ENCODE results near the gene ADAMTSL2. TPM values are rescaled to one million over a fixed set of nuclear protein-coding genes. Genes with fewer than 3 reads are reported as not detected.
"Not testable (repeated sequence)": the region's sequence is repeated elsewhere in the genome, so short reads cannot be mapped to it uniquely, and the experiment has no call there.

The ADAMTSL2 gene
- total and polyA plus RNA-seq, 4 experiments from 2014 or later, result 0.07 to 0.17 (median 0.09) TPM; not detected in 1

- peak overlapping the region in 3 of 7 donors; percentile 24 to 72 (median 42) for H3K27ac Mint-ChIP-seq
- DNase-seq, result peak in 1 of 5 donors; percentile 3
- Histone ChIP-seq H3K4me3 (ENCODE audit: low read length in 2 of 2) (no peak overlapping the region), H3K27me3 (ENCODE audit: insufficient read depth, low read length) (no peaks in the 10 kb centered on the region), H3K9me3 (ENCODE audit: control insufficient read depth in 1 of 2, low read length in 2 of 2) (no peaks in the 10 kb centered on the region), H3K36me3 (ENCODE audit: insufficient read depth, low read length) (no peaks in the 10 kb centered on the region), H3K4me1 (ENCODE audit: insufficient read depth, low read length) (peaks cover 4% of the 10 kb centered on the region), H3K27ac (ENCODE audit: low read depth, low read length) (no peak overlapping the region)
- peaks cover 3 to 5% of the 10 kb centered on the region in 2 donors for H3K27me3 Mint-ChIP-seq
- H3K9me3 Mint-ChIP-seq, result peaks cover 0 to 2% (median 0%) of the 10 kb centered on the region in 8 donors
- CTCF ChIA-PET (ENCODE audit: partially characterized antibody), result no interaction called here
- H3K4me3 Mint-ChIP-seq, result peak overlapping the region in 2 of 8 donors; percentile 32 to 39
- POLR2A ChIA-PET (ENCODE audit: partially characterized antibody), result no interaction called here
- H3K4me1 Mint-ChIP-seq, result peaks cover 0 to 7% (median 2%) of the 10 kb centered on the region in 4 donors
- H3K36me3 Mint-ChIP-seq, result no peaks in the 10 kb centered on the region
- intact Hi-C loops (cut with micrococcal nuclease), result no loop called here
These were observed 28.8 kb downstream of the ADAMTSL2 start for GRCh38 chr9:133563291-133563796.

GRCh38 chr9:133563814-133564213, 29.3 kb downstream of the ADAMTSL2 start:
- DNase-seq, result not testable (repeated sequence)

GRCh38 chr9:133564451-133565116, 30.1 kb downstream of the ADAMTSL2 start:
- H3K36me3 Mint-ChIP-seq, result no peaks in the 10 kb centered on the region

More at GRCh38 chr9:133563814-133564213, 29.3 kb downstream of the ADAMTSL2 start:
- H3K36me3 ChIP-seq (ENCODE audit: insufficient read depth, low read length); H3K4me1 Mint-ChIP-seq; H3K9me3 ChIP-seq (ENCODE audit: control insufficient read depth in 1 of 2, low read length in 2 of 2); H3K27ac ChIP-seq (ENCODE audit: low read depth, low read length); H3K27me3 ChIP-seq (ENCODE audit: insufficient read depth, low read length); H3K27me3 Mint-ChIP-seq; H3K36me3 Mint-ChIP-seq; H3K9me3 Mint-ChIP-seq; H3K4me3 ChIP-seq (ENCODE audit: low read length in 2 of 2); CTCF ChIA-PET (ENCODE audit: partially characterized antibody); POLR2A ChIA-PET (ENCODE audit: partially characterized antibody); H3K4me3 Mint-ChIP-seq; H3K4me1 ChIP-seq (ENCODE audit: insufficient read depth, low read length); intact Hi-C loops (cut with micrococcal nuclease): not testable (repeated sequence)
- peak overlapping the region in 1 of 7 donors; percentile 72 for H3K27ac Mint-ChIP-seq

GRCh38 chr9:133566382-133566781, 31.9 kb downstream of the ADAMTSL2 start:
- Histone ChIP-seq H3K36me3 (ENCODE audit: insufficient read depth, low read length) (no peaks in the 10 kb centered on the region), H3K27ac (ENCODE audit: low read depth, low read length) (no peak overlapping the region), H3K27me3 (ENCODE audit: insufficient read depth, low read length) (no peaks in the 10 kb centered on the region), H3K4me1 (ENCODE audit: insufficient read depth, low read length) (peaks cover 4% of the 10 kb centered on the region), H3K9me3 (ENCODE audit: control insufficient read depth in 1 of 2, low read length in 2 of 2) (no peaks in the 10 kb centered on the region), H3K4me3 (ENCODE audit: low read length in 2 of 2) (no peak overlapping the region)
- Mint-ChIP-seq H3K4me3 (no peak overlapping the region), H3K4me1 (peaks cover 0 to 7% (median 2%) of the 10 kb centered on the region in 4 donors), H3K36me3 (no peaks in the 10 kb centered on the region), H3K9me3 (peaks cover 0 to 2% (median 0%) of the 10 kb centered on the region in 8 donors), H3K27ac (no peak overlapping the region), H3K27me3 (no peaks in the 10 kb centered on the region)
- intact Hi-C loops (cut with micrococcal nuclease), result no loop called here
- no peak for DNase-seq
- ChIA-PET CTCF (ENCODE audit: partially characterized antibody) (no interaction called here), POLR2A (ENCODE audit: partially characterized antibody) (no interaction called here)

More at GRCh38 chr9:133564451-133565116, 30.1 kb downstream of the ADAMTSL2 start:
- Mint-ChIP-seq H3K9me3 (peaks cover 0 to 2% (median 0%) of the 10 kb centered on the region in 8 donors), H3K27ac (no peak overlapping the region), H3K4me3 (no peak overlapping the region), H3K4me1 (peaks cover 0 to 7% (median 2%) of the 10 kb centered on the region in 4 donors), H3K27me3 (peaks cover 0 to 2% of the 10 kb centered on the region in 2 donors)
- Histone ChIP-seq H3K36me3 (ENCODE audit: insufficient read depth, low read length) (no peaks in the 10 kb centered on the region), H3K27ac (ENCODE audit: low read depth, low read length) (no peak overlapping the region), H3K4me1 (ENCODE audit: insufficient read depth, low read length) (peaks cover 4% of the 10 kb centered on the region), H3K4me3 (ENCODE audit: low read length in 2 of 2) (no peak overlapping the region), H3K9me3 (ENCODE audit: control insufficient read depth in 1 of 2, low read length in 2 of 2) (no peaks in the 10 kb centered on the region), H3K27me3 (ENCODE audit: insufficient read depth, low read length) (no peaks in the 10 kb centered on the region)
- ChIA-PET POLR2A (ENCODE audit: partially characterized antibody) (no interaction called here), CTCF (ENCODE audit: partially characterized antibody) (no interaction called here)
- intact Hi-C loops (cut with micrococcal nuclease), result no loop called here
- DNase-seq, result no peak

- ChIA-PET POLR2A (ENCODE audit: partially characterized antibody) (no interaction called here), CTCF (ENCODE audit: partially characterized antibody) (no interaction called here)
- Mint-ChIP-seq H3K27me3 (no peaks in the 10 kb centered on the region), H3K36me3 (no peaks in the 10 kb centered on the region), H3K9me3 (peaks cover 0 to 2% (median 0%) of the 10 kb centered on the region in 8 donors), H3K4me3 (no peak overlapping the region), H3K4me1 (peaks cover 0 to 7% (median 2%) of the 10 kb centered on the region in 4 donors), H3K27ac (peak overlapping the region in 1 of 7 donors; percentile 40)
- H3K36me3 ChIP-seq (ENCODE audit: insufficient read depth, low read length), result no peaks in the 10 kb centered on the region
- no peaks in the 10 kb centered on the region for H3K9me3 ChIP-seq (ENCODE audit: control insufficient read depth in 1 of 2, low read length in 2 of 2)
- H3K4me3 ChIP-seq (ENCODE audit: low read length in 2 of 2), result no peak overlapping the region
- H3K4me1 ChIP-seq (ENCODE audit: insufficient read depth, low read length), result peaks cover 4% of the 10 kb centered on the region
- H3K27me3 ChIP-seq (ENCODE audit: insufficient read depth, low read length), result no peaks in the 10 kb centered on the region
- intact Hi-C loops (cut with micrococcal nuclease), result no loop called here
- H3K27ac ChIP-seq (ENCODE audit: low read depth, low read length), result no peak overlapping the region
- no peak for DNase-seq
These were observed 32.3 kb downstream of the ADAMTSL2 start for GRCh38 chr9:133566817-133567216.

- Mint-ChIP-seq H3K9me3 (no peaks in the 10 kb centered on the region), H3K27ac (no peak overlapping the region), H3K4me1 (peaks cover 0 to 4% (median 1%) of the 10 kb centered on the region in 4 donors), H3K27me3 (no peaks in the 10 kb centered on the region), H3K4me3 (no peak overlapping the region), H3K36me3 (no peaks in the 10 kb centered on the region)
- no peak overlapping the region for H3K4me3 ChIP-seq (ENCODE audit: low read length in 2 of 2)
- peaks cover 3% of the 10 kb centered on the region for H3K4me1 ChIP-seq (ENCODE audit: insufficient read depth, low read length)
- H3K27me3 ChIP-seq (ENCODE audit: insufficient read depth, low read length), result no peaks in the 10 kb centered on the region
- H3K9me3 ChIP-seq (ENCODE audit: control insufficient read depth in 1 of 2, low read length in 2 of 2), result no peaks in the 10 kb centered on the region
- ChIA-PET CTCF (ENCODE audit: partially characterized antibody) (no interaction called here), POLR2A (ENCODE audit: partially characterized antibody) (no interaction called here)
- intact Hi-C loops (cut with micrococcal nuclease), result no loop called here
- no peaks in the 10 kb centered on the region for H3K36me3 ChIP-seq (ENCODE audit: insufficient read depth, low read length)
- DNase-seq, result no peak
- no peak overlapping the region for H3K27ac ChIP-seq (ENCODE audit: low read depth, low read length)
These were observed 33.7 kb downstream of the ADAMTSL2 start for GRCh38 chr9:133568186-133568585.

- H3K36me3 ChIP-seq (ENCODE audit: insufficient read depth, low read length), result no peaks in the 10 kb centered on the region
- H3K4me3 Mint-ChIP-seq, result no peak overlapping the region
- ChIA-PET POLR2A (ENCODE audit: partially characterized antibody) (no interaction called here), CTCF (ENCODE audit: partially characterized antibody) (no interaction called here)
- no peaks in the 10 kb centered on the region for H3K9me3 Mint-ChIP-seq
- H3K27me3 Mint-ChIP-seq, result peaks cover under 1 to 2% of the 10 kb centered on the region in 2 donors
- H3K4me1 Mint-ChIP-seq, result no peaks in the 10 kb centered on the region
- intact Hi-C loops (cut with micrococcal nuclease), result no loop called here
- H3K4me1 ChIP-seq (ENCODE audit: insufficient read depth, low read length), result no peaks in the 10 kb centered on the region
- H3K36me3 Mint-ChIP-seq, result no peaks in the 10 kb centered on the region
- no peak overlapping the region for H3K4me3 ChIP-seq (ENCODE audit: low read length in 2 of 2)
- H3K27ac ChIP-seq (ENCODE audit: low read depth, low read length), result no peak overlapping the region
- no peaks in the 10 kb centered on the region for H3K9me3 ChIP-seq (ENCODE audit: control insufficient read depth in 1 of 2, low read length in 2 of 2)
- no peak for DNase-seq
- H3K27me3 ChIP-seq (ENCODE audit: insufficient read depth, low read length), result no peaks in the 10 kb centered on the region
- H3K27ac Mint-ChIP-seq, result no peak overlapping the region
These were observed 34.7 kb downstream of the ADAMTSL2 start for GRCh38 chr9:133569121-133569785.

Measured in CD4-positive, alpha-beta memory T cell (primary cell).